ENCODE results near the gene ROBO2. TPM values are rescaled to one million over a fixed set of nuclear protein-coding genes. Genes with fewer than 3 reads are reported as not detected.

The ROBO2 gene
- polyA plus RNA-seq, 1 experiment: 1.6 TPM

- TF ChIP-seq, protein P1, sequence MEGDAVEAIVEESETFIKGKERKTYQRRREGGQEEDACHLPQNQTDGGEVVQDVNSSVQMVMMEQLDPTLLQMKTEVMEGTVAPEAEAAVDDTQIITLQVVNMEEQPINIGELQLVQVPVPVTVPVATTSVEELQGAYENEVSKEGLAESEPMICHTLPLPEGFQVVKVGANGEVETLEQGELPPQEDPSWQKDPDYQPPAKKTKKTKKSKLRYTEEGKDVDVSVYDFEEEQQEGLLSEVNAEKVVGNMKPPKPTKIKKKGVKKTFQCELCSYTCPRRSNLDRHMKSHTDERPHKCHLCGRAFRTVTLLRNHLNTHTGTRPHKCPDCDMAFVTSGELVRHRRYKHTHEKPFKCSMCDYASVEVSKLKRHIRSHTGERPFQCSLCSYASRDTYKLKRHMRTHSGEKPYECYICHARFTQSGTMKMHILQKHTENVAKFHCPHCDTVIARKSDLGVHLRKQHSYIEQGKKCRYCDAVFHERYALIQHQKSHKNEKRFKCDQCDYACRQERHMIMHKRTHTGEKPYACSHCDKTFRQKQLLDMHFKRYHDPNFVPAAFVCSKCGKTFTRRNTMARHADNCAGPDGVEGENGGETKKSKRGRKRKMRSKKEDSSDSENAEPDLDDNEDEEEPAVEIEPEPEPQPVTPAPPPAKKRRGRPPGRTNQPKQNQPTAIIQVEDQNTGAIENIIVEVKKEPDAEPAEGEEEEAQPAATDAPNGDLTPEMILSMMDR (IDR thresholded peaks at IDR 0.05; ENCODE audit: insufficient read depth, low read depth, low read length): no peak
- CTCF ChIA-PET: interaction anchor here (0.9 kb wide), 1 partner anchor 22 kb away, joined by 3 read pairs; no protein-coding TSS in a partner anchor
- no peak for DNase-seq (ENCODE audit: low read depth)
- POLR2A ChIA-PET: no interaction called here
- Histone ChIP-seq H3K36me3 (ENCODE audit: control insufficient read depth, insufficient read depth, low read length) (no peaks in the 10 kb centered on the region), H3K27me3 (ENCODE audit: control insufficient read depth, insufficient read depth, low read length) (no peaks in the 10 kb centered on the region), H3K4me3 (ENCODE audit: low read depth, low read length) (no peak overlapping the region)
Observed at GRCh38 chr3:77325702-77326101, 285.8 kb downstream of the ROBO2 start.

GRCh38 chr3:77326586-77326985 lies 286.7 kb downstream of the ROBO2 start:
- no peak overlapping the region for H3K4me3 ChIP-seq (ENCODE audit: low read depth, low read length)
- POLR2A ChIA-PET: no interaction called here
- H3K36me3 ChIP-seq (ENCODE audit: control insufficient read depth, insufficient read depth, low read length): no peaks in the 10 kb centered on the region
- CTCF ChIA-PET: interaction anchor here (0.7 to 0.9 kb wide), 2 partner anchors 9 to 22 kb away, joined by 3 to 4 read pairs; no protein-coding TSS in a partner anchor
- TF ChIP-seq, protein P1 (IDR thresholded peaks at IDR 0.05; ENCODE audit: insufficient read depth, low read depth, low read length): no peak
- DNase-seq (ENCODE audit: low read depth): no peak
- no peaks in the 10 kb centered on the region for H3K27me3 ChIP-seq (ENCODE audit: control insufficient read depth, insufficient read depth, low read length)

- Histone ChIP-seq H3K4me3 (ENCODE audit: low read depth, low read length) (no peak overlapping the region), H3K36me3 (ENCODE audit: control insufficient read depth, insufficient read depth, low read length) (no peaks in the 10 kb centered on the region), H3K27me3 (ENCODE audit: control insufficient read depth, insufficient read depth, low read length) (no peaks in the 10 kb centered on the region)
- ChIA-PET POLR2A (interaction anchor here (0.6 kb wide), 1 partner anchor 25 kb away, joined by 4 read pairs; no protein-coding TSS in a partner anchor), CTCF (interaction anchor here (2.0 kb wide), 1 partner anchor 9 kb away, joined by 8 read pairs; no protein-coding TSS in a partner anchor)
- TF ChIP-seq, protein P1 (IDR thresholded peaks at IDR 0.05; ENCODE audit: insufficient read depth, low read depth, low read length): no peak
- DNase-seq (ENCODE audit: low read depth): peak; percentile 67
Observed at GRCh38 chr3:77328690-77329089, 288.8 kb downstream of the ROBO2 start.

DNA sequence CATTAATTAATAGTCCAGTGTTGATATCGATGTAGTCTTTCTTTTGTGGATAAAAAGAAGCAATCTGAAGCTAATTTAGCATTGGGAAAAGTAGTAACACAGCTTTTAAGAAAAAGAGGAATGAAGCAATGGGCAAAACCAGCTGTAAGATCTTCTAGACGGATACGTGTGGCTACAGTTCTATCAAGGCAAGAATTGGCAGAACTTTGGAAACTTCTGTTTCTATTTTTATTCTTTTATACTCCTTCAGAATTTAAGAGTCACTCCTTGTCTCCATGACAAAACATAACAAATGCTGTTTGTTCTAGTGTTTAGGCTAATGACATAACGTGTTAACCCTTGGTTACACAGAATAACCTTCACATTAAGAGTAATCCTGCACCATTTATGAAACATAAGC lies 289.2 kb downstream of the ROBO2 start:
- peak; percentile 64 for DNase-seq (ENCODE audit: low read depth)
- Histone ChIP-seq H3K27me3 (ENCODE audit: control insufficient read depth, insufficient read depth, low read length) (no peaks in the 10 kb centered on the region), H3K4me3 (ENCODE audit: low read depth, low read length) (no peak overlapping the region), H3K36me3 (ENCODE audit: control insufficient read depth, insufficient read depth, low read length) (no peaks in the 10 kb centered on the region)
- ChIA-PET CTCF (interaction anchor here (2.0 kb wide), 1 partner anchor 9 kb away, joined by 8 read pairs; no protein-coding TSS in a partner anchor), POLR2A (interaction anchor here (0.6 kb wide), 1 partner anchor 25 kb away, joined by 4 read pairs; no protein-coding TSS in a partner anchor)
- TF ChIP-seq, protein P1 (IDR thresholded peaks at IDR 0.05; ENCODE audit: insufficient read depth, low read depth, low read length): no peak

DNA sequence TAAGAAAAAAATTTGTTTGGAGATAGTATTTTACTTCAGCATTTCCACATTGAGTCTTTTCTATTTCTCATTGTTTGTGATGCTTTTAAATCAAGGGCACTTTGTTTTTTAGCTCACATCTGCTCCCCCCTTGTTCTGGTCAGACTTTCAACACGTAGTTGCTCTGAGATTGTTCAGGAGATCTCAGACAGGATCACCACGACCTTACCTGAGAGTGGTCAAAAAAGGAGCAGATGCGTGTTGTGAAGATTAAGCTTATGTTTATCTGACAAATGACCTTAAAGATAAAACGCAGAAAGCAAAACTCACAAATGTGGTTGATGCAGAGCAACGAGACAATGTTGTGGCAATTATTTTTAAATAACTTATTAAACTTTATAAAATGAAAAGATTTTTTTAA lies 298.3 kb downstream of the ROBO2 start:
- Histone ChIP-seq H3K27me3 (ENCODE audit: control insufficient read depth, insufficient read depth, low read length) (no peaks in the 10 kb centered on the region), H3K36me3 (ENCODE audit: control insufficient read depth, insufficient read depth, low read length) (no peaks in the 10 kb centered on the region), H3K4me3 (ENCODE audit: low read depth, low read length) (no peak overlapping the region)
- ChIA-PET CTCF (interaction anchor here (1.8 kb wide), 1 partner anchor 10 kb away, joined by 6 read pairs; no protein-coding TSS in a partner anchor), POLR2A (no interaction called here)
- TF ChIP-seq, protein P1 (IDR thresholded peaks at IDR 0.05; ENCODE audit: insufficient read depth, low read depth, low read length): no peak
- no peak for DNase-seq (ENCODE audit: low read depth)

Measured in BJ (cell line).